Activated naive CD8-positive, alpha-beta T cell treated with anti-CD3 and anti-CD28 coated beads, Interleukin-2, amount 50 U/mL, for 24 hours (primary cell): ENCODE data around the gene ZAR1L.
A peak's percentile ranks its signal among the peaks of the same experiment; 100 is the strongest.
"Not testable (repeated sequence)": the region's sequence is repeated elsewhere in the genome, so short reads cannot be mapped to it uniquely, and the experiment has no call there.

ENCODE experiments used
- ATAC-seq: fragments of 150-1000 bp; cut with Tn5 transposase; one replicate; pipeline ENCODE4 v1.10.0; 2021
- DNase-seq: peaks from one replicate; pipeline ENCODE4 v3.0.0; 2021
- H3K27ac Mint-ChIP-seq: one replicate; pipeline ENCODE4 v1.8.0; 2021; ENCODE audit warnings: mild to moderate bottlenecking, mixed read lengths
- H3K27me3 Mint-ChIP-seq: one replicate; pipeline ENCODE4 v1.8.0; 2021; ENCODE audit warnings: mixed read lengths
- H3K36me3 Mint-ChIP-seq: one replicate; pipeline ENCODE4 v1.8.0; 2021; ENCODE audit warnings: low read depth, mixed read lengths
- H3K4me1 Mint-ChIP-seq: one replicate; pipeline ENCODE4 v1.8.0; 2021; ENCODE audit warnings: mixed read lengths
- H3K4me3 Mint-ChIP-seq: one replicate; pipeline ENCODE4 v1.8.0; 2021; ENCODE audit warnings: mild to moderate bottlenecking, moderate library complexity, mixed read lengths
- H3K9me3 Mint-ChIP-seq: one replicate; pipeline ENCODE4 v1.8.0; 2021; ENCODE audit warnings: mixed read lengths

The ZAR1L gene, protein sequence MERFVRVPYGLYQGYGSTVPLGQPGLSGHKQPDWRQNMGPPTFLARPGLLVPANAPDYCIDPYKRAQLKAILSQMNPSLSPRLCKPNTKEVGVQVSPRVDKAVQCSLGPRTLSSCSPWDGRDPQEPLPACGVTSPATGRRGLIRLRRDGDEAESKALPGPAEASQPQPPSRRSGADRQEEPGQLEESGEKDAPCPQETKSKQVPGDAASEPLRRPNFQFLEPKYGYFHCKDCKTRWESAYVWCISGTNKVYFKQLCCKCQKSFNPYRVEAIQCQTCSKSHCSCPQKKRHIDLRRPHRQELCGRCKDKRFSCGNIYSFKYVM

DNA sequence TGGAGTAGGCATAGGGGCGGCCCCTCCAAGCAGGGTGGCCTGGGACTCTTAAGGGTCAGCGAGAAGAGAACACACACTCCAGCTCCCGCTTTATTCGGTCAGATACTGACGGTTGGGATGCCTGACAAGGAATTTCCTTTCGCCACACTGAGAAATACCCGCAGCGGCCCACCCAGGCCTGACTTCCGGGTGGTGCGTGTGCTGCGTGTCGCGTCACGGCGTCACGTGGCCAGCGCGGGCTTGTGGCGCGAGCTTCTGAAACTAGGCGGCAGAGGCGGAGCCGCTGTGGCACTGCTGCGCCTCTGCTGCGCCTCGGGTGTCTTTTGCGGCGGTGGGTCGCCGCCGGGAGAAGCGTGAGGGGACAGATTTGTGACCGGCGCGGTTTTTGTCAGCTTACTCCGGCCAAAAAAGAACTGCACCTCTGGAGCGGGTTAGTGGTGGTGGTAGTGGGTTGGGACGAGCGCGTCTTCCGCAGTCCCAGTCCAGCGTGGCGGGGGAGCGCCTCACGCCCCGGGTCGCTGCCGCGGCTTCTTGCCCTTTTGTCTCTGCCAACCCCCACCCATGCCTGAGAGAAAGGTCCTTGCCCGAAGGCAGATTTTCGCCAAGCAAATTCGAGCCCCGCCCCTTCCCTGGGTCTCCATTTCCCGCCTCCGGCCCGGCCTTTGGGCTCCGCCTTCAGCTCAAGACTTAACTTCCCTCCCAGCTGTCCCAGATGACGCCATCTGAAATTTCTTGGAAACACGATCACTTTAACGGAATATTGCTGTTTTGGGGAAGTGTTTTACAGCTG is at the start of gene ZAR1L, which contains the start of gene BRCA2:
ZAR1L (minus strand) TSS at position 126 of the 790 bp plus-strand sequence. CDS start 3,438 bp downstream, outside the sequence.
BRCA2 (plus strand) TSS at position 271 of the 790 bp plus-strand sequence. CDS start 953 bp downstream, outside the sequence.
- peak within 1 kb of the TSS; percentile 100 for H3K27ac Mint-ChIP-seq
- peak; percentile 89 for DNase-seq
- H3K9me3 Mint-ChIP-seq: no peaks in the 10 kb centered on the region
- H3K36me3 Mint-ChIP-seq: peaks cover 16% of the 10 kb centered on the region
- H3K27me3 Mint-ChIP-seq: no peaks in the 10 kb centered on the region
- peak within 1 kb of the TSS; percentile 89 for H3K4me3 Mint-ChIP-seq
- peaks cover 22% of the 10 kb centered on the region for H3K4me1 Mint-ChIP-seq
- ATAC-seq: peak; percentile 97

GRCh38 chr13:32362574-32362973 is 47.4 kb upstream of the ZAR1L start:
- H3K27ac Mint-ChIP-seq: no peak overlapping the region
- H3K4me1 Mint-ChIP-seq: no peaks in the 10 kb centered on the region
- DNase-seq (no peak), ATAC-seq (no peak)
- no peaks in the 10 kb centered on the region for H3K9me3 Mint-ChIP-seq
- no peak overlapping the region for H3K4me3 Mint-ChIP-seq
- H3K27me3 Mint-ChIP-seq: no peaks in the 10 kb centered on the region
- H3K36me3 Mint-ChIP-seq: peaks cover 41% of the 10 kb centered on the region

DNA sequence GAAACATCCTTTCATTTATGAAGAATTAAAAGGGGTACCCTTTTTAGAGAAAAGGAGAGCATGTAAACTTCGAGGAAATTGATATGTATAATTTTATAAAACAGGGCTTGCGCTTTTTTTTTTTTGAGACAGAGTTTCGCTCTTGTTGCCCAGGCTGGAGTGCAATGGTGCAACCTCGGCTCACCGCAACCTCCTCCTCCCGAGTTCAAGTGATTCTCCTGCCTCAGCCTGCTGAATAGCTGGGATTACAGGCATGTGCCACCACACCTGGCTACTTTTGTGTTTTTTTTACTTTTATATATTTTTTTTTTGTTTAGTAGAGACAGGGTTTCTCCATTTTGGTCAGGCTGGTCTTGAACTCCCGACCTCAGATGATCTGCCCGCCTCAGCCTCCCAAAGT is 40.8 kb upstream of the ZAR1L start:
- H3K4me1 Mint-ChIP-seq, H3K4me3 Mint-ChIP-seq, H3K27me3 Mint-ChIP-seq, H3K27ac Mint-ChIP-seq, ATAC-seq, DNase-seq, H3K9me3 Mint-ChIP-seq: not testable (repeated sequence)
- peaks cover 38% of the 10 kb centered on the region for H3K36me3 Mint-ChIP-seq

GRCh38 chr13:32354040-32354439 is 38.9 kb upstream of the ZAR1L start:
- Mint-ChIP-seq H3K9me3 (no peaks in the 10 kb centered on the region), H3K4me1 (peaks cover 12% of the 10 kb centered on the region), H3K27ac (no peak overlapping the region), H3K4me3 (no peak overlapping the region), H3K36me3 (peaks cover 46% of the 10 kb centered on the region), H3K27me3 (no peaks in the 10 kb centered on the region)
- no peak for ATAC-seq
- DNase-seq: no peak

DNA sequence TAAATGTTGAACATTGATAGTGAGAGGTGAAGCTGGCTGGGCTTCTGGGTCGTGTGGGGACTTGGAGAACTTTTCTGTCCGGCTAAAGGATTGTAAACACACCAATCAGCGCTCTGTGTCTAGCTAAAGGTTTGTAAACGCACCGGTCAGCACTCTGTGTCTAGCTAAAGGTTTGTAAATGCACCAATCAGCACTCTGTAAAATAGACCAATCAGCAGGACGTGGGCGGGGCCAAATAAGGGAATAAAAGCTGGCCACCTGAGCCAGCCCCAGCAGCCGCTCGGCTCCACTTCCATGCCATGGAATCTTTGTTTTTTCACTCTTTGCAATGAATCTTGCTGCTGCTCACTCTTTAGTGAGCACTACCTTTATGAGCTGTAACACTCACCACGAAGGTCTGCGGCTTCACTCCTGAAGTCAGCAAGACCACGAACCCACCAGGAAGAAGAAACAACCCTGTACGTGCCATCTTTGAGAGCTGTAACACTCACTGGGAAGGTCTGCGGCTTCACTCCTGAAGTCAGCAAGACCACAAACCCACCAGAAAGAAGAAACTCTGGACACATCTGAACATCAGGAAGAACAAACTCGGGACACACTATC is 35.8 kb upstream of the ZAR1L start:
- peaks cover 44% of the 10 kb centered on the region for H3K36me3 Mint-ChIP-seq
- not testable (repeated sequence) for H3K4me3 Mint-ChIP-seq, H3K9me3 Mint-ChIP-seq, H3K27ac Mint-ChIP-seq, ATAC-seq, DNase-seq, H3K27me3 Mint-ChIP-seq
- peaks cover 12% of the 10 kb centered on the region for H3K4me1 Mint-ChIP-seq

DNA sequence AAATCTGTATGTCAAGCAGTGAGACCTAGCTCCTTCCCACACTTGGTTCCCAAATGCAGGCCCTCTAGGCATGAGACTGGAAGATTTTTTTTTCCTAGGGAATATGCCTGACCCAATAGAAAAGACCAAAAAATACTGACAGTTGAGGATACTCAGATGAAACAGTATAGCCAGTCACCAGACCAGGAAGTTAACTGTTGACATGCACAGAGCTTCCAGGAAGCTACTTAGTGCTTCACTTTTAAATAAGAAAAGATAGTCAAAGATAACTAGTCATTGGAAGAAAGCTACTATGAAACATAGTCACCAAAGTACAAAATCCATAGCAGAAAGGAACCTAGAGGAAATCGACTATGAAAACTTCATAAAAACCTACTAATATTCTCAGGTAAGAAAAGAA is 32.5 kb upstream of the ZAR1L start:
- Mint-ChIP-seq H3K27ac (no peak overlapping the region), H3K4me1 (peaks cover 12% of the 10 kb centered on the region), H3K27me3 (no peaks in the 10 kb centered on the region), H3K4me3 (no peak overlapping the region), H3K9me3 (no peaks in the 10 kb centered on the region), H3K36me3 (peaks cover 36% of the 10 kb centered on the region)
- no peak for ATAC-seq
- DNase-seq: no peak

DNA sequence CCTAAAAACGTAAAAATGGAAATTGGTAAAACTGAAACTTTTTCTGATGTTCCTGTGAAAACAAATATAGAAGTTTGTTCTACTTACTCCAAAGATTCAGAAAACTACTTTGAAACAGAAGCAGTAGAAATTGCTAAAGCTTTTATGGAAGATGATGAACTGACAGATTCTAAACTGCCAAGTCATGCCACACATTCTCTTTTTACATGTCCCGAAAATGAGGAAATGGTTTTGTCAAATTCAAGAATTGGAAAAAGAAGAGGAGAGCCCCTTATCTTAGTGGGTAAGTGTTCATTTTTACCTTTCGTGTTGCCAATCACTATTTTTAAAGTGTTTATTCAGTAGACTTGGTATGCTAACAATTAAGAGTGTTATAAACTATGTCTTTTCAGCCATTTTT is 25.8 kb upstream of the ZAR1L start:
- Mint-ChIP-seq H3K36me3 (peaks cover 41% of the 10 kb centered on the region), H3K27ac (no peak overlapping the region), H3K9me3 (peaks cover 5% of the 10 kb centered on the region), H3K4me3 (no peak overlapping the region), H3K4me1 (no peaks in the 10 kb centered on the region), H3K27me3 (no peaks in the 10 kb centered on the region)
- ATAC-seq (no peak), DNase-seq (no peak)

- Mint-ChIP-seq H3K4me1 (no peaks in the 10 kb centered on the region), H3K27me3 (no peaks in the 10 kb centered on the region), H3K9me3 (peaks cover 5% of the 10 kb centered on the region), H3K27ac (no peak overlapping the region), H3K36me3 (peaks cover 82% of the 10 kb centered on the region), H3K4me3 (no peak overlapping the region)
- no peak for ATAC-seq
- no peak for DNase-seq
Measured at GRCh38 chr13:32334671-32335070, 19.5 kb upstream of the ZAR1L start.

DNA sequence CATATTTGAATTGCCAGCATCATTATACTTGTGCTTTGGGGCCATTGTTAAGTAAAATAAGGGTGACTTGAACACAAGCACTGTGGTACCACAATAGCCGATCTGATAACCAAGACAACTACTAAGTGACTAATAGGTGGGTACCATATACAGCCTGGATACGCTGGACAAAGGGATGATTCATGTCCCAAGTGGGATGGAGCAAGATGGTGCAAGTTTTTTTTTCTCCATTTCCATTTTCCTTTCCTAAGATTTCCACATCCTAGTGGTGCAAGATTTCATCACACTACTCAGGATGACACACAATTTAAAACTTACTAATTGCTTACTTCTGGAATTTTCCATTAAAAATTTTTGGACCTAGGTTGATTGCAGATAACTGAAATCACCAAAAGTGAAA is 15.3 kb upstream of the ZAR1L start:
- Mint-ChIP-seq H3K4me3 (no peak overlapping the region), H3K4me1 (no peaks in the 10 kb centered on the region), H3K36me3 (peaks cover 63% of the 10 kb centered on the region), H3K27ac (no peak overlapping the region), H3K27me3 (no peaks in the 10 kb centered on the region), H3K9me3 (no peaks in the 10 kb centered on the region)
- ATAC-seq (no peak), DNase-seq (no peak)

DNA sequence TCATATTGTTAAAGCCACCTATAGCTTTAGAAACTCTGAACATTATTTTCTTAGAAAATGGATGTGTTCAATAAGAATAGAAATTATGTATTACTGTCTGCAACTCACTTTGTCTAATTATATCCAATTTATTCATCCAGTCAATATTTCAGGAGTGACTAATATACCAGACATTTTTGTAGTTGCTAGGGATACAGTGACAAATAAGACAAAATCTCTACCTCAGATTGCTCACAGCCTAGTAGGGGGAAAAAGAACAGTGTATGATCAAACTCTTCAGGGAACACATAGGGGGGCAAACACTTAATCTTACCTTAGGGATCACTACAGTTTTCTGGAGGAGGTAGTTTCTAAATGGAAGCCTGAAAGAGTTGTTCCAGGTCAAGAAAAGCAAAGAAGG is 8.7 kb upstream of the ZAR1L start:
- no peak for ATAC-seq
- DNase-seq: no peak
- Mint-ChIP-seq H3K4me3 (no peak overlapping the region), H3K27ac (no peak overlapping the region), H3K9me3 (no peaks in the 10 kb centered on the region), H3K4me1 (no peaks in the 10 kb centered on the region), H3K27me3 (no peaks in the 10 kb centered on the region), H3K36me3 (peaks cover 53% of the 10 kb centered on the region)

GRCh38 chr13:32320528-32320927 is 5.4 kb upstream of the ZAR1L start:
- no peak for ATAC-seq
- Mint-ChIP-seq H3K4me3 (no peak overlapping the region), H3K9me3 (no peaks in the 10 kb centered on the region), H3K4me1 (peaks cover 10% of the 10 kb centered on the region), H3K27ac (no peak overlapping the region), H3K36me3 (peaks cover 39% of the 10 kb centered on the region), H3K27me3 (no peaks in the 10 kb centered on the region)
- no peak for DNase-seq

GRCh38 chr13:32317716-32318465 is 2.7 kb upstream of the ZAR1L start:
- Mint-ChIP-seq H3K36me3 (peaks cover 32% of the 10 kb centered on the region), H3K27me3 (no peaks in the 10 kb centered on the region), H3K27ac (no peak overlapping the region), H3K4me1 (peaks cover 22% of the 10 kb centered on the region), H3K9me3 (no peaks in the 10 kb centered on the region), H3K4me3 (peak overlapping the region; percentile 89)
- ATAC-seq (no peak), DNase-seq (no peak)

GRCh38 chr13:32316501-32316900 is 1.3 kb upstream of the ZAR1L start:
- ATAC-seq: no peak

DNA sequence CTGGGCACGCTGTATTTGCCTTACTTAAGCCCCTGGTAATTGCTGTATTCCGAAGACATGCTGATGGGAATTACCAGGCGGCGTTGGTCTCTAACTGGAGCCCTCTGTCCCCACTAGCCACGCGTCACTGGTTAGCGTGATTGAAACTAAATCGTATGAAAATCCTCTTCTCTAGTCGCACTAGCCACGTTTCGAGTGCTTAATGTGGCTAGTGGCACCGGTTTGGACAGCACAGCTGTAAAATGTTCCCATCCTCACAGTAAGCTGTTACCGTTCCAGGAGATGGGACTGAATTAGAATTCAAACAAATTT is 821 bp upstream of the ZAR1L start:
- Mint-ChIP-seq H3K27ac (peak overlapping the region; percentile 100), H3K4me3 (peak overlapping the region; percentile 89), H3K36me3 (peaks cover 20% of the 10 kb centered on the region), H3K9me3 (no peaks in the 10 kb centered on the region), H3K27me3 (no peaks in the 10 kb centered on the region), H3K4me1 (peaks cover 22% of the 10 kb centered on the region)
- DNase-seq: no peak
- peak; percentile 13 for ATAC-seq

More at GRCh38 chr13:32316501-32316900, 1.3 kb upstream of the ZAR1L start:
- Mint-ChIP-seq H3K36me3 (peaks cover 24% of the 10 kb centered on the region), H3K4me3 (peak overlapping the region; percentile 89), H3K4me1 (peaks cover 22% of the 10 kb centered on the region), H3K9me3 (no peaks in the 10 kb centered on the region), H3K27me3 (no peaks in the 10 kb centered on the region), H3K27ac (peak overlapping the region; percentile 100)
- DNase-seq: no peak
